BE2C (cell line): ENCODE data around the gene ASNS.
"Not testable (repeated sequence)": the region's sequence is repeated elsewhere in the genome, so short reads cannot be mapped to it uniquely, and the experiment has no call there.

ENCODE experiments used
- DNase-seq: peaks from one replicate; pipeline ENCODE4 v3.0.0-alpha.2; 2020
- H3K27me3 ChIP-seq: fragments of 250-450 bp; sonication (Bioruptor Pico); 2 replicates; pipeline ENCODE4 v1.5.1; 2020; ENCODE audit warnings: mild to moderate bottlenecking
- H3K36me3 ChIP-seq: fragments of 250-450 bp; sonication (Bioruptor Pico); 2 replicates; pipeline ENCODE4 v1.5.1; 2020; ENCODE audit warnings: mild to moderate bottlenecking
- H3K4me1 ChIP-seq: fragments of 250-450 bp; sonication (Bioruptor Pico); 2 replicates; pipeline ENCODE4 v1.5.1; 2020
- H3K4me3 ChIP-seq: 2 replicates; pipeline ENCODE4 v1.5.1; 2011; ENCODE audit warnings: low read depth, low read length
- H3K9me3 ChIP-seq: fragments of 250-450 bp; sonication (Bioruptor Pico); 2 replicates; pipeline ENCODE4 v1.5.1; 2020
- CTCF ChIP-seq: IDR thresholded peaks from 2 replicates; pipeline ENCODE4 v1.5.1; 2012; ENCODE audit warnings: mild to moderate bottlenecking, low read depth, low read length

ASNS gene

GRCh38 chr7:97857544-97857943 lies 14.7 kb downstream of the ASNS start:
- no peak for DNase-seq
- H3K9me3 ChIP-seq: no peaks in the 10 kb centered on the region
- H3K4me1 ChIP-seq: no peaks in the 10 kb centered on the region
- H3K27me3 ChIP-seq: no peaks in the 10 kb centered on the region
- H3K36me3 ChIP-seq: peaks cover 12% of the 10 kb centered on the region
- no peak for TF ChIP-seq CTCF
- no peak overlapping the region for H3K4me3 ChIP-seq

- H3K4me1 ChIP-seq: no peaks in the 10 kb centered on the region
- H3K9me3 ChIP-seq: no peaks in the 10 kb centered on the region
- TF ChIP-seq CTCF: no peak
- no peak for DNase-seq
- no peak overlapping the region for H3K4me3 ChIP-seq
- H3K36me3 ChIP-seq: peaks cover 19% of the 10 kb centered on the region
- H3K27me3 ChIP-seq: no peaks in the 10 kb centered on the region
Measured at GRCh38 chr7:97851683-97852082, 20.5 kb downstream of the ASNS start.

- not testable (repeated sequence) for H3K4me3 ChIP-seq, H3K27me3 ChIP-seq, H3K4me1 ChIP-seq, H3K9me3 ChIP-seq, DNase-seq
- peaks cover 12% of the 10 kb centered on the region for H3K36me3 ChIP-seq
Measured at GRCh38 chr7:97850262-97851031, 21.8 kb downstream of the ASNS start.

GRCh38 chr7:97847791-97848190 lies 24.4 kb downstream of the ASNS start:
- TF ChIP-seq CTCF: no peak
- H3K27me3 ChIP-seq: no peaks in the 10 kb centered on the region
- no peak overlapping the region for H3K4me3 ChIP-seq
- DNase-seq: no peak
- H3K4me1 ChIP-seq: no peaks in the 10 kb centered on the region
- H3K9me3 ChIP-seq: no peaks in the 10 kb centered on the region; the same call in 1 of the 2 replicates
- H3K36me3 ChIP-seq: peaks cover 12% of the 10 kb centered on the region

- DNase-seq: no peak
- no peaks in the 10 kb centered on the region; the same call in 1 of the 2 replicates for H3K9me3 ChIP-seq
- TF ChIP-seq CTCF: no peak
- H3K27me3 ChIP-seq: no peaks in the 10 kb centered on the region
- peaks cover 7% of the 10 kb centered on the region for H3K36me3 ChIP-seq
- H3K4me1 ChIP-seq: no peaks in the 10 kb centered on the region
- no peak overlapping the region for H3K4me3 ChIP-seq
Measured at GRCh38 chr7:97846945-97847344, 25.3 kb downstream of the ASNS start.

- DNase-seq: no peak
- no peaks in the 10 kb centered on the region for H3K27me3 ChIP-seq
- TF ChIP-seq CTCF: peak; percentile 48
Measured at GRCh38 chr7:97845622-97846203, 26.5 kb downstream of the ASNS start.

More at GRCh38 chr7:97845622-97846203, 26.5 kb downstream of the ASNS start:
- Histone ChIP-seq H3K9me3 (no peaks in the 10 kb centered on the region; the same call in 1 of the 2 replicates), H3K4me1 (no peaks in the 10 kb centered on the region), H3K4me3 (no peak overlapping the region), H3K36me3 (no peaks in the 10 kb centered on the region)
